Motor neuron (in vitro differentiated cells): ENCODE measurements around the gene ZBTB3. TPM values are rescaled to one million over a fixed set of nuclear protein-coding genes. Genes with fewer than 3 reads are reported as not detected.
A peak's percentile ranks its signal among the peaks of the same experiment; 100 is the strongest.
"Not testable (repeated sequence)": the region's sequence is repeated elsewhere in the genome, so short reads cannot be mapped to it uniquely, and the experiment has no call there.

Experiments used
- ATAC-seq, 8 experiments: fragments of 200-7000 bp; cut with Tn5 transposase; replicated peaks in 6 of 8; 2 replicates each; pipeline ENCODE4 v1.8.0; 2021; ENCODE audit warnings: mild to moderate bottlenecking in 8 of 8, moderate library complexity in 8 of 8
- H3K27ac ChIP-seq, 2 donors: fragments of 250-450 bp; sonication (Bioruptor Pico); 2 replicates each; pipeline ENCODE4 v1.9.0; 2021; ENCODE audit warnings: antibody characterized with exemption in 2 of 2, mild to moderate bottlenecking in 2 of 2, moderate library complexity in 1 of 2
- H3K4me1 ChIP-seq, 2 donors: fragments of 250-450 bp; sonication (Bioruptor Pico); replicated peaks in 1 of 2; 2 replicates each; pipeline ENCODE4 v1.6.1; 2021; ENCODE audit warnings: antibody characterized with exemption in 2 of 2, mild to moderate bottlenecking in 2 of 2, moderate library complexity in 1 of 2
- H3K4me3 ChIP-seq, 5 donors: fragments of 250-450 bp; sonication (Bioruptor Pico); 2 replicates each; pipeline ENCODE4 v1.9.0; 2021; ENCODE audit warnings: antibody characterized with exemption in 5 of 5, mild to moderate bottlenecking in 5 of 5, moderate library complexity in 4 of 5
- WGBS, 10 experiments: fragments of 450-650 bp; shearing (Covaris generic); methylation state at CpG; one replicate each; pipeline ENCODE4 v1.0.0; 2022; 5-methylcytosine and 5-hydroxymethylcytosine counted together
- in situ Hi-C, 9 experiments: fragments of 400-800 bp; cut with MboI; loops; one replicate each; pipeline ENCODE4 v1.15.0; 2021; ENCODE audit warnings: low sequenced_read_pairs in 9 of 9, low pct_unique_long_range_greater_than_20kb in 2 of 9; ENCODE audit not compliant: unreplicated experiment in 9 of 9
- total RNA-seq, 8 experiments: library from RNA; unstranded; fragments of 300-600 nt; gene quantifications; 2 replicates each; pipeline versions ENCODE4 v1.2.3 to v1.2.4, GENCODE V29; 2022

The ZBTB3 gene
- total RNA-seq, 8 experiments from 2014 or later, result 7.4 to 12.8 (median 9.5) TPM

DNA sequence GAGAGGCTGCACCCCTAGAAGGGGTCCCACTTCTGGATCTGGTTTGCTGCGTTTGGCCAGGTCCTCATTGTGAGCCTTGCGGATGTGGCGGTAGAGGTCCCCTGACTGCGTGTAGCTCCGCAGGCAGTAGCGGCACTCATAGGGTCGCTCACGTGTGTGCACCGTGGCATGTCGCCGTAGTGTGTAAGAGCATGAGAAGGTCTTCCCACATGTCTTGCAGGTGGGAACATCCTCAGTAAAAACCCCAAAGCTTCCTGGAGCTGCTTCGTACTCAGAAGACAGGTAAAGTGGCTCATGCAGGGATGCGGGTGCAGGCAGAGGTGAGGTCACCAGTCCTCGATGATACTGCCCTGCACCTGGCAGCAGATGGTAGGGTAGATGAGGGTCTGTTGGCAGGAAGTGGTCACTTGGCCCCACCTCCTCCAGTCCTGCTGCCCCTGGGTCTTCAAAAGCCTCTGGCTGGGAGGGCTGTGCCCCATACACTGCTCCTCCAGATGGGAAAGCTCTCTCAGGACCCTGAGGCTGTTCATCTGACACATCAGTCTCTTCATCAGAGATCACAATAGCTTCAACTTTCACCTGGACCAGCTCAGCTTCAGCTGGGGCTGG lies 1.7 kb downstream of the ZBTB3 start:
- WGBS, 10 experiments, result 90 to 100% (median 98%) methylated on average over 2 to 13 of the region's 14 CpGs; no CpG with 5 or more reads in 6 of the 10 experiments
- no peak overlapping the region for H3K27ac ChIP-seq
- no peak for ATAC-seq
- peaks cover 10 to 11% of the 10 kb centered on the region in 2 donors for H3K4me1 ChIP-seq
- H3K4me3 ChIP-seq, result no peak overlapping the region
- in situ Hi-C loops, result no loop called here

DNA sequence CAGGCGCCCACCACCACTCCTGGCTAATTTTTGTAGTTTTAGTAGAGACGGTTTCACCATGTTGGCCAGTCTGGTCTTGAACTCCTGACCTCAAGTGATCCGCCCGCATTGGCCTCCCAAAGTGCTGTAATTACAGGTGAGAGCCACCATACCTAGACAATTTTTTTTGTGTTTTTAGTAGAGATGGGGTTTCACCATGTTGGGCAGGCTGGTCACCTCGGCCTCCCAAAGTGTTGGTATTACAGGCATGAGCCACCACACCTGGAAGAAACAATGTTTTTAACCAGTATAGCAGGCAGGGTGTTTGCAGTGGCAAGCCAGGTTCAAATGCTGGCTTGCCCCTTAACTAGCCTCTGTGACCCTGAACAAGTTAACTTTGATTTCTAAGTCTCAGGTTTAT lies 4.0 kb downstream of the ZBTB3 start:
- H3K4me1 ChIP-seq, result peaks cover 8 to 13% of the 10 kb centered on the region in 2 donors
- in situ Hi-C loops, H3K4me3 ChIP-seq, H3K27ac ChIP-seq, ATAC-seq: not testable (repeated sequence)
- WGBS, 10 experiments, result 100% methylated on average over 1 to 4 of the region's 5 CpGs; no CpG with 5 or more reads in 3 of the 10 experiments

DNA sequence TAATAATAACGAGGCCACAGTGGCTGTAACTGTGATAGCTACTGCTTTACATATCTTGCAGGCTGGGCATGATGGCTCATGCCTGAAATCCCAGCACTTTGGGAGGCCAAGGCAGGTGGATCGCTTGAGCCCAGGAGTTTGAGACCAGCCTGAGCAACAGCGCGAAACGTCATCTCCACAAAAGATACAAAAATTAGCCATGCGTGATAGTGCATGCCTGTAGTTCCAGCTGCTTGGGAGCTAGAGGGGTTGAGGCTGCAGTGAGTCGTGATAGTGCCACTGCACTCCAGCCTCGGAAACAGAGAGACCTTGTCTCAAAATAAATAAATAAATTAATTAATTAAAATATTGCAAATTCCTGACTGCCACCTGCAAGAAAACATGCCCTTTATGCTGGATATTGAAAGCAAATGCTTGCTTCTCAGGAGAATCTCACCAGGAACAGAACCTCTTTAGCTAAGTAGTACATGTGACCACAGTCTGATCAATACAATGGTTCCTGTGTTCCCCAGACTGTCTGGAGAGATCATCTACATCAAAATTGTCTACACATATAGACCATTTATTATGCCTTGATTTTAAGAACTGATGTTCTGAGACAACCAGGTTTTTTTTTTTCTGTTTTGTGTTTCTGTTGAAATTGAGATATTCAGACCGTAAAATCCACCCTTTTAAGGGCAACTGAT lies 6.3 kb downstream of the ZBTB3 start:
- Histone ChIP-seq H3K4me3 (no peak overlapping the region), H3K27ac (no peak overlapping the region), H3K4me1 (peaks cover 0 to 8% of the 10 kb centered on the region in 2 donors)
- 45 to 93% (median 84%) methylated on average over 1 to 9 of the region's 9 CpGs; no CpG with 5 or more reads in 3 of the 10 experiments for WGBS, 10 experiments
- ATAC-seq, result peak in 6 of 8 experiments; percentile 9 to 50 (median 32)
- in situ Hi-C loops, result no loop called here

DNA sequence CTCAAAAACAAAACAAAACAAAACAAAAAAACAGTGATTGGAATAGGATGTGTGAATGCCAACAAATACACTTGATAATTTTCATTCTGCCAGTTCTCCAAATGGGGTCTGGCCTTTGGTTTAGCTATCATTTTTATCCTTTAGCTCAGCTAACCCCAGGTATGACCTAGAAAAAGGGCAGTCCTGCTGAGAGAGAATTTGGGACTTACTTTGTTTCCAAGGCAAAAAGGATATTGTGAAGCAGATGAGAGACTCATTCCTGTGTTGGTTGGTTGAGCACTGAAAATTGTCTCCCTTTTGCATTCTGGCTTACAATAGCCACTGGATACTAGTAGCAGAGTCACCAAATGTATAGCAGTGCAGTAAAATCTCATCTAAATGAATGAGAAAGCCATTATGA lies 16.8 kb downstream of the ZBTB3 start:
- ATAC-seq, result no peak
- no peak overlapping the region for H3K27ac ChIP-seq
- H3K4me1 ChIP-seq, result no peaks in the 10 kb centered on the region
- no peak overlapping the region for H3K4me3 ChIP-seq
- in situ Hi-C loops, result no loop called here

DNA sequence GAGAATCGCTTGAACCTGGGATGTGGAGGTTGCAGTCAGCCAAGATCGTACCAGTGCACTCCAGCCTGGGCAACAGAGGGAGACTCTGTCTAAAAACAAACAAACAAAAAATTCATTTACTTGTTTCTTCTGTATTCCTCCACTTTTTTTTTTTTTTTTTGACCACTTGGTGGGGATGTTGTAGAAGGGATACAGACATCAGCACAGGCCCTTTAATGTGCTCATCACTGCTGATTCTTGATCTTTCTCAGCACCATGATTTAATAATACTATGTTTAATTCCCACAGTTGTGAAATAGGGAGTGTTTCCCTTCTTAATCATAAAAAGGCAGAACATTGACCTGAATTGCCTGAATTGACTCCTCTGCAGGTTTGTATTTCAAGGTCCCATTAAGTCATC lies 21.1 kb downstream of the ZBTB3 start:
- H3K4me1 ChIP-seq, result peaks cover 10% of the 10 kb centered on the region in 2 donors
- WGBS, 10 experiments, result 0 to 100% (median 100%) methylated on average over 1 to 2 of the region's 2 CpGs; no CpG with 5 or more reads in 3 of the 10 experiments
- no peak overlapping the region for H3K4me3 ChIP-seq
- in situ Hi-C loops, result no loop called here
- no peak overlapping the region for H3K27ac ChIP-seq
- ATAC-seq, result no peak

DNA sequence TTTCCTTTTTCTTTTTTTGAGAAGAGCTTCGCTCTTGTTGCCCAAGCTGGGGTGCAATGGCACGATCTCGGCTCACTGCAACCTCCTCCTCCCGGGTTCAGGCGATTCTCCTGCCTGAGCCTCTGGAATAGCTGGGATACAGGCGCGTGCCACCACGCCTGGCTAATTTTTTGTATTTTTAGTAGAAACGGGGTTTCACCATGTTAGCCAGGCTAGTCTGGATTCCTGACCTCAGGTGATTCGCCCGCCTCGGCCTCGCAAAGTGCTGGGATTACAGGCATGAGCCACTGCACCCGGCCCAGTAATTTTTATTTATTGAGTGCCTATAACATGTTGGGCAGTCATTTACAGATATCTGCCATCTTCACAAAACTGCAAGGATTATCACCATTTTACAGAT lies 23.9 kb downstream of the ZBTB3 start:
- peak overlapping the region in 3 of 5 donors; percentile 54 to 91 (median 59) for H3K4me3 ChIP-seq
- WGBS, 10 experiments, result 70 to 100% (median 90%) methylated on average over 1 to 12 of the region's 14 CpGs; no CpG with 5 or more reads in 1 of the 10 experiments
- in situ Hi-C loops, ATAC-seq, H3K27ac ChIP-seq: not testable (repeated sequence)
- H3K4me1 ChIP-seq, result peaks cover 10 to 13% of the 10 kb centered on the region in 2 donors

DNA sequence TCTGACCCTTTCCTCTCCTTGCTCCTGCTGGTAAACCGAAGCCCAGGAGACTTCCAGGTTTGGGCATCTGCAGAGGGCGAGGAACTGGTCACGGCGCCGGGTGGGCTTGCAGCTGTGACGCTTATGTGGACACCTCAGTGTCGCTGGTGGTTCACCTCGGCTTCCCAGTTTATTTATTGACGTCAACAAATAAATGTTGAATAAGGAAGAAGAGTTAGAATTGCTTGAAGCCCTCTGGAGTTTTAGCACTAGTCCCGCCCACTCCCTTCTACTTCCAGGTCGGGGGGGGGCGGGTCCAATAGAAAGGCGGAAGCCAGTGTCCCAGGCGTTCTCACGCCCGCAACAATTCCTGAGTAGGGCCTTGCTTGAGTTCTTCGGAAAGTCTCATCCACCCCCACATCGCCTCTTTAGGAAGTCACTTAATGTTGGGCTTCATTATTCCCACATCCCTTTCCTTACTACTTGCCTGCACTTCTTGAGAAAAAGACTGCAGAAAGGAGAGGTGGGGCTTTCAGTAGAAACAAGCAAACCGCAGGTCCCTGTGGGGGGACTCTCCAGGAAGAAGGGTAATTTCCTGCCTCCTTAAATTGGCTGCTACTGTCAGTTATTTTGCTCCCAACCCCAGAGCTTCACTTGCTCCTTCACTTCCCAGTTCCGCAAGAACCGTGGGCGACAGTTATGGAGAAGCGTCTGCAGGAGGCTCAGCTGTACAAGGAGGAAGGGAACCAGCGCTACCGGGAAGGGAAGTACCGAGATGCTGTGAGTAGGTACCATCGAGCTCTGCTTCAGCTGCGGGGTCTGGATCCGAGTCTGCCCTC lies 25.6 kb downstream of the ZBTB3 start, which contains the start of gene TTC9C:
TSS of gene TTC9C (plus strand) at position 316 of the 818 bp plus-strand sequence. CDS start at position 679, 363 bp downstream.
- in situ Hi-C loops, result no loop called here
- H3K4me3 ChIP-seq, result peak within 1 kb of the TSS; percentile 54 to 91 (median 68)
- peak within 1 kb of the TSS; percentile 96 to 98 for H3K27ac ChIP-seq
- ATAC-seq, result peak; percentile 32 to 52 (median 45)
- 0 to 2% (median 0%) methylated on average over 3 to 13 of the region's 29 CpGs; no CpG with 5 or more reads in 1 of the 10 experiments for WGBS, 10 experiments
- peaks cover 20 to 22% of the 10 kb centered on the region in 2 donors for H3K4me1 ChIP-seq

DNA sequence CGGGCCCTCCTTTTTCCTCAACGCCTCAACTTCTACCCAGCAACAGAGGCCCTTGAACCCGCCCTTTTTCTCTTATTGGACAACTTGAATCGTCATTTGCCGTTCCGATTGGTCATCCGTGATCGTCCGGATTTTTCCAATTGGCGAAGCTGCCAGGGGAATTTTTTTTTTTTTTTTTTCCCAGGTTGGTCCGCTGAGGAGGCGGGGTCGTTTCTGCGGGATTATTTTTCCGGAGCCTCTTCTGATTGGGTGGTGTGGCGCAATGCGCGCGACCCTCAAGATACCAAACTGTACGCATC lies 26.1 kb downstream of the ZBTB3 start:
- in situ Hi-C loops, result no loop called here
- H3K27ac ChIP-seq, result peak overlapping the region; percentile 96 to 98
- WGBS, 10 experiments, result 0 to 10% (median 1%) methylated on average over 1 to 18 of the region's 20 CpGs; no CpG with 5 or more reads in 1 of the 10 experiments

DNA sequence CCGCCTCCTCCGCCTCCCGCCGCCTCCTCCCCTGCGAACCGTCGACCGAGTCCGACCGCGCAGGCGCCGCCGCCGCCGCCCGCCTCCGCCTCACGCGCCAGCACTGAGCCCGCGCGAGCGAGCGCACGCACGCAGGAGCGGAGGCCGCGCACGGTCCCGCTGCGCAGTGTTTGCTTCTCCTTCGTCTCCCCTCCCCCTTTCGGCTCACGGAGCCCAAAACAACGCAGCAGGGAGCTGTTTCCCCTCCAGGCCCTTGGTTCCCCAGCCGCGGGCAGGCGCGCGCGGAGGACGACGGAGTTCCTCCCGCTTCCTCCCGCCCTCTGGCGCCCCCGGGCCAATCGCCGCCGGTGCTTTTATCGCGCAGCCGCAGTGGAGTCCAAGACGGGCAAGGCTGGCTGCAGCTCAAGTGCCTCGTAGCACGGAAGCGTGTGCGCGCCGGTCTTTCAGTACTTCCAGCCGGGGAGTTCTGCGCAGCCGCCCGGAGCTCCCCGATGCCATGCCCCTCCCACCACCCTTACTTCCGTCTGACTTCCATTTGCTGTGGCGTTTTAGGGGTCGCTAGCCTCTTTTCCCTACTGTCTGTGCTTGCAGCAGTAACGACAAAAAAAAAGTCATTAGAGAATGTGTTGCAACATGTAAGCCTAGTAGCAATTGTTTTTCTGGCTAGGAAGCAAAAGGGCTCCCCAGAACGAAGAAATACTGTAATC lies 26.6 kb downstream of the ZBTB3 start, which contains the start of gene HNRNPUL2:
TSS of gene HNRNPUL2 (minus strand) at position 293 of the 707 bp plus-strand sequence. CDS start 301 bp downstream, outside the sequence.
- Histone ChIP-seq H3K27ac (peak within 1 kb of the TSS; percentile 96 to 98), H3K4me1 (peaks cover 20 to 22% of the 10 kb centered on the region in 2 donors), H3K4me3 (peak within 1 kb of the TSS; percentile 54 to 91 (median 68))
- peak; percentile 74 to 87 (median 84) for ATAC-seq
- 0 to 13% (median 0%) methylated on average over 2 to 21 of the region's 72 CpGs; no CpG with 5 or more reads in 5 of the 10 experiments for WGBS, 10 experiments
- in situ Hi-C loops, result no loop called here

More for the DNA sequence above, 26.1 kb downstream of the ZBTB3 start:
- H3K4me3 ChIP-seq, result peak overlapping the region; percentile 54 to 91 (median 68)
- peak; percentile 60 to 75 (median 68) for ATAC-seq
- peaks cover 20 to 22% of the 10 kb centered on the region in 2 donors for H3K4me1 ChIP-seq

DNA sequence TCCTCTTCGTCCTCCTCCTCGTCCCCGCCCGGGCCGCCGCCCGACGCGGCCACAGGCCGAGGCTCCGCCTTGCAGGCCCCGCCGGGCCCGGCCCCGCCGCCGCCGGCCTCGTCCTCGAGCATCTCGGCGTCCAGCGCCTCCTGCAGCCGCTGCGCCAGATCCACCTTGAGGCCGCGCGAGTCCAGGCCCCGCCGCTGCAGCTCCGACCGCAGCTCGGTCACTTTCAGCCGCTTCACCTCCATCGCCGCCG lies 27.1 kb downstream of the ZBTB3 start:
- in situ Hi-C loops, result no loop called here
- peak in 2 of 8 experiments; percentile 17 to 18 for ATAC-seq
- H3K27ac ChIP-seq, result peak overlapping the region; percentile 96 to 98
- WGBS, 10 experiments, result 0% methylated on average over 1 of the region's 37 CpGs; no CpG with 5 or more reads in 9 of the 10 experiments
- peak overlapping the region; percentile 54 to 91 (median 68) for H3K4me3 ChIP-seq
- peaks cover 20 to 22% of the 10 kb centered on the region in 2 donors for H3K4me1 ChIP-seq

DNA sequence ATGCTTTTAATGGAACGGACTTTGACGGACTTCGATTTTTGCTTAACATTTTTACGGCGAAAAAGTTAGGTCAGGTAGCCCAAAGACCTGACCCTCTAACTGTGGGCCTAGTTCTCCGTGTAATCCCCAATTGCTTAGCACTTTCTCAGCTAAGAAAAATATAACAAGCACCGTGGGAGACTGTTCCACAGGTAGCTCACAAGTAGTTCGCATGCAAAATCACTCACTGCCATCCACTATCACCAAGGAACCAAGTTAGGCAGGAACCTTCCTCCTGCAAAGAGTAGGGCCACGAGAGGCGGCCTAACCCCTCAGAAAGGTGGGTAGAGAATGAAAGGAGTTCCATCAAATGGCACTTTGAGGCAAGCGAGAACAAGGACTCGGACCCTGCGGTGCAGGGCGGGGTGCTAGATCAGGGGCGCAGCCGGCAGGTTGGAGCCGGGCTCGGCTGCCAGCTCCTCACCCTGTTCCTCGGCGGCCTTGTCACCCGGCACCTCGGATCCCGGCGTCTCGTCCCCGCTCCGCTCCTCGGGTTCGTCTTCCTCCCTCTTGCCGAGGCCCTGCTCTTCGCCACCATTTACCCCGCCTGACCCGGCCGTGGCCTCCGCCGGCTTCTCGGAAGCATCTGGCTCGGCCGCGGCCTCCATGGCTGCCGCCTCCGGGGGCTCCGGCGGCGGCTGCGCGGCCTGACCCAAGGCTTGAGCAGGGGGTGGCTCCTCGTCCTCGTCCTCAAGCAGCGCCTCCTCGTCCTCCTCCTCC lies 27.6 kb downstream of the ZBTB3 start:
- Histone ChIP-seq H3K4me1 (peaks cover 20 to 22% of the 10 kb centered on the region in 2 donors), H3K4me3 (peak overlapping the region; percentile 54 to 91 (median 68)), H3K27ac (peak overlapping the region; percentile 96 to 98)
- in situ Hi-C loops, result no loop called here
- ATAC-seq, result no peak
- 0 to 1% (median 0%) methylated on average over 2 to 17 of the region's 51 CpGs; no CpG with 5 or more reads in 3 of the 10 experiments for WGBS, 10 experiments

DNA sequence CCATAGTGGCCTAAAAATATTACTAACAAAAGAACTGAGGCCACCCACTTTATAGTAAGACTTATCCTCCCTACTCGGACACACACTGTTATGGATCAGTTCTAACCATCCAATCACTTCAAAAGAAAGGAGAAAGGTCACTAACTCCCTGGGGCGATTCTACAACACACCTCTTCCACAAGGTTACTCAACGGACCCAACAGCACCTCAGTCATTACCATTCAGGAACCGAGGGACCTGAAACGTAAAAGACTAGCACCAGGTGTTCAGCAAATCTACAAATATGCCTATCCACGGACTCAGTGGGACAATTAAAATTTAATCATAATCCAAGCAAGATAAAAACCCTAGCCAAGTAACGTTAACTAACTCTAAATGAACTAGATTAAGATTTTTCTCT lies 28.3 kb downstream of the ZBTB3 start:
- ATAC-seq, result no peak
- WGBS, 10 experiments, result 0 to 8% (median 0%) methylated on average over 1 to 7 of the region's 7 CpGs; no CpG with 5 or more reads in 1 of the 10 experiments
- no peak overlapping the region for H3K27ac ChIP-seq
- H3K4me1 ChIP-seq, result peaks cover 20 to 22% of the 10 kb centered on the region in 2 donors
- in situ Hi-C loops, result no loop called here
- H3K4me3 ChIP-seq, result peak overlapping the region; percentile 54 to 91 (median 68)
